ENCODE results near the gene H2BK1.

H2BK1 gene

GRCh38 chr7:151247611-151248345, 37.5 kb upstream of the H2BK1 start:
- Histone ChIP-seq H3K4me3 (peak overlapping the region; percentile 55 to 72 (median 61)), H3K27ac (peak overlapping the region in 5 of 11 experiments; percentile 14 to 71 (median 54); a peak in 3 of 22 replicates), H3K4me2 (peak overlapping the region; percentile 93 to 100 (median 99)), H3K36me3 (no peaks in the 10 kb centered on the region), H4K20me1 (peaks cover 8 to 83% (median 72%) of the 10 kb centered on the region in 11 experiments; a peak in 19 of 22 replicates), H3K9ac (peak overlapping the region; percentile 51 to 75 (median 68); a peak in 21 of 22 replicates), H3K9me3 (replicated peaks in 1 of 11) (no peaks in the 10 kb centered on the region), H3K27me3 (peaks cover 87 to 93% (median 92%) of the 10 kb centered on the region in 11 experiments), H3K4me1 (peaks cover 53 to 80% (median 71%) of the 10 kb centered on the region in 10 experiments)
- no peak for TF ChIP-seq Cebpa-rat (IDR thresholded peaks at IDR 0.05)

DNA sequence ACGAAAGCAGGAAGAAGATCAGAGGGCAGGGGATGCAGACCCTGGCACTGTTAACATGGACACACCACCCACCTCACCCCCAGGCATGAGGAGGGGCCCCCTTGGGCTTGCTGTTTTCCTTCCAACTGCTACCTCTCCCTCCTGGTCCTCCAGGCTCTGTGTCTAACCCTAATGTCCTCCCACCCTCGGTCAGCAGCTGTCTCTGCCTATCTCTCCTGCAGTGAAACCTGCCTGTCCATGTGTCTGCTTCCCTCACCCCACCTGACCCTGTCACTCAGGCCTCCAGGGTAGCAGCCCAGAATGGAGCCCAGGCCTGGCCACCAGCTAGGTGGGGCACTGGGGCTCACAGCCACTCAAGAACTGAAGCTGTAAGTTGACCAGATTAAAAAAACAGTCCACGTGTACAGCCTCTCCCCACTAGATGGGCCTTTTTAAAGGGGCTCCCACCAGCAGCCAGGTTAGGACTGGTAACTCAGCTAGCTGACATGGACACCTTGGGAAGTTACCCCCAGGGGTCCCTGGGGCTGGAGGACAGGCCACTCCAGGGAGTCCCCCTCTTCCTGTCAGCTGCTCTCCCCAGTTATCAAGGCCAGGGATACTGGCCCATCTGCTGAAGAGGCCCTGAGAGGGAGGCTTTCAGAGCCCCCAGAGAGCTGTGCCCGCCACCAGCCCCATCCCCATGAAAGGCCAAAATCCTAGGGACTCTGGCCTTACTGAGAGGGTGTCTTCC, 36.7 kb upstream of the H2BK1 start:
- no peak overlapping the region for H3K27ac ChIP-seq
- H3K36me3 ChIP-seq: no peaks in the 10 kb centered on the region
- H3K27me3 ChIP-seq: peaks cover 79 to 85% (median 85%) of the 10 kb centered on the region in 11 experiments
- no peak overlapping the region for H3K9ac ChIP-seq
- peaks cover 8 to 83% (median 68%) of the 10 kb centered on the region in 11 experiments; a peak in 20 of 22 replicates for H4K20me1 ChIP-seq
- H3K4me3 ChIP-seq: peak overlapping the region in 2 of 10 experiments; percentile 60 to 72; a peak in 2 of 20 replicates
- H3K4me1 ChIP-seq: peaks cover 56 to 83% (median 72%) of the 10 kb centered on the region in 10 experiments
- no peaks in the 10 kb centered on the region for H3K9me3 ChIP-seq (replicated peaks in 1 of 11)
- no peak for TF ChIP-seq Cebpa-rat (IDR thresholded peaks at IDR 0.05)
- peak overlapping the region; percentile 93 to 100 (median 99); a peak in 17 of 22 replicates for H3K4me2 ChIP-seq

- no peak overlapping the region for H3K27ac ChIP-seq
- peak overlapping the region in 8 of 11 experiments; percentile 84 to 97 (median 92); a peak in 8 of 22 replicates for H3K4me2 ChIP-seq
- peaks cover 49 to 75% (median 67%) of the 10 kb centered on the region in 10 experiments for H3K4me1 ChIP-seq
- TF ChIP-seq Cebpa-rat (IDR thresholded peaks at IDR 0.05): no peak
- H3K27me3 ChIP-seq: peaks cover 72 to 78% (median 77%) of the 10 kb centered on the region in 11 experiments
- no peaks in the 10 kb centered on the region for H3K9me3 ChIP-seq (replicated peaks in 1 of 11)
- 0 out of 22 replicates have a peak, but pooled peaks cover 0 to 4% (median 0%) of the 10 kb centered on the region in 11 experiments for H3K36me3 ChIP-seq
- no peak overlapping the region for H3K4me3 ChIP-seq
- H3K9ac ChIP-seq: no peak overlapping the region
- peaks cover 10 to 84% (median 66%) of the 10 kb centered on the region in 11 experiments; a peak in 20 of 22 replicates for H4K20me1 ChIP-seq
Observed at GRCh38 chr7:151246102-151246850, 36.0 kb upstream of the H2BK1 start.

DNA sequence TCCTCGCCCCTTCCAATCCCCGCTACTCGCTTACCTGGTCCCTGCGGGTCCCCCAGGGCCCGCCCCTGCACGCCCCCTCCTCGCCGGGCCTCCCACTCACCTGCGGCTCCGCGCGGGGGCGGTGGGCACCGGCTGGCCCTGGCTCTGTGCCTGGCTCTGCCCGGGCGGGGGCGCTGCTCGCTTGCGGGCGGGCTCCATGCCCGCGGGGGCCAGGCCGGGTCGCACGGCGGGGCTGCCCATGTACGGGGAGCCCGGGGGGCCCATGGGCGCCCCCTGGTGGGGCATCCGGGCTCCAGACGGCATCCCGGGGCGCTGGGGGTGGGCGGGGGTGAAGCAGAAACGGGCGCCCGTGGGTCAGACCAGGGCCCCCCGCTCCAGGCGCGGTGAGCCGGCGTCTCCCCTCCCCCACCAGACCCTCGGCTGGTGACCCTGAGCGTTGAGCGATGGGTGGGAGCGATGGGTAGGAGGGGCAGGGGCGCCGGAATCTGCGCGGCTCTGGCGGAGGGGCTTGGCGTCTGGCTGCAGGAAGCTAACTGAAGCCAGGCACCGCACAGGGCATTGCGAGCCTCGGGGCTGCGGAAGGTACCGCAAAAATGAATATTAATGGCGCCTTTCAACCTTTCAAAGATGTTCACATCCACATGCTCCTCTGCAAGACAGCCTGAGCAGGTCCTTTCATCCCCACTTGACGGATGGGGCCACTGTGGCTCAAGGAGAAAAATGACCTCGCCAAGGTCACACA, 35.2 kb upstream of the H2BK1 start:
- Histone ChIP-seq H3K9ac (peak overlapping the region in 8 of 11 experiments; percentile 30 to 61 (median 42); a peak in 12 of 22 replicates), H3K9me3 (replicated peaks in 1 of 11) (no peaks in the 10 kb centered on the region), H3K4me2 (peak overlapping the region; percentile 84 to 97 (median 93)), H3K27ac (no peak overlapping the region), H3K36me3 (0 out of 22 replicates have a peak, but pooled peaks cover 0 to 10% (median 0%) of the 10 kb centered on the region in 11 experiments), H3K4me3 (peak overlapping the region; percentile 44 to 63 (median 53)), H3K27me3 (peaks cover 64 to 70% (median 70%) of the 10 kb centered on the region in 11 experiments), H4K20me1 (peaks cover 12 to 84% (median 60%) of the 10 kb centered on the region in 11 experiments; a peak in 20 of 22 replicates), H3K4me1 (peaks cover 48 to 71% (median 64%) of the 10 kb centered on the region in 10 experiments)
- TF ChIP-seq Cebpa-rat (IDR thresholded peaks at IDR 0.05): no peak

- peaks cover 58 to 64% (median 63%) of the 10 kb centered on the region in 11 experiments for H3K27me3 ChIP-seq
- peak overlapping the region; percentile 44 to 63 (median 53) for H3K4me3 ChIP-seq
- no peak for TF ChIP-seq Cebpa-rat (IDR thresholded peaks at IDR 0.05)
- peaks cover 12 to 84% (median 58%) of the 10 kb centered on the region in 11 experiments; a peak in 20 of 22 replicates for H4K20me1 ChIP-seq
- no peak overlapping the region for H3K27ac ChIP-seq
- H3K4me2 ChIP-seq: peak overlapping the region; percentile 84 to 97 (median 93)
- H3K9ac ChIP-seq: peak overlapping the region in 8 of 11 experiments; percentile 30 to 61 (median 42); a peak in 12 of 22 replicates
- peaks cover 0 to 10% (median 0%) of the 10 kb centered on the region in 11 experiments; a peak in 2 of 22 replicates for H3K36me3 ChIP-seq
- H3K9me3 ChIP-seq (replicated peaks in 1 of 11): no peaks in the 10 kb centered on the region
- H3K4me1 ChIP-seq: peaks cover 48 to 68% (median 60%) of the 10 kb centered on the region in 10 experiments
Observed at GRCh38 chr7:151244841-151245346, 34.6 kb upstream of the H2BK1 start.

DNA sequence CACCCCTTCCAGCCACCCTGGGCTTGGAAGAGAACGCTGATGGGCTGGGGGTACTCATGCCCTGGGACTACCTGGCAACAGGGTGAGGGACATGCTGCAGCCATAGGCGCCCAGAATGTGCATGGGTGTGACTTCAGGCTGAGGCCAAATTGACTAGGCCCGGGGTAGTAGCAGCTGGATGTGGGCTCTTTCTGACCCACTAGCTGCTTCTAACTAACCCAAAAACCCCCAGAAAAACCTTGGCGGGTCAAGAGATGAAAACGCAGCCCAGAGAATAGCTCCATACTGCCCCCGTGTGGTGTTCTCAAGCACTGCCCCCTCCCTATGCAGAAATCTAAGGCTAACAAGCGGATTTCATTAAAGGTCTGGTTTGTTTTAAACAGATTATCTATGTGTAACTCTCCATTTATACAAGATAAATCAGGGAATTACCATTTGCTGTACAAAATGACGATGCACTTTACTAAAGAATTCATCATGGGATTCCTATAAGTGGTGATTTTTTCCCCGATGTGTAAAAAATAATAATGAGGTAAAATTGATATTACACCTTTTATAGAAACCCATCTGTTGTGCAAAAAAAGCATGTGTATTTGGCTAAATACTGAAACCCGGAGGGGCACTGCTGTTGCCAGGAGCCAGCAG, 34.0 kb upstream of the H2BK1 start:
- Histone ChIP-seq H3K4me3 (peak overlapping the region in 5 of 10 experiments; percentile 48 to 63 (median 53); a peak in 5 of 20 replicates), H3K4me1 (peaks cover 45 to 62% (median 55%) of the 10 kb centered on the region in 10 experiments), H3K36me3 (peaks cover 0 to 12% (median 3%) of the 10 kb centered on the region in 11 experiments; a peak in 11 of 22 replicates), H3K4me2 (peak overlapping the region; percentile 84 to 97 (median 93)), H3K27ac (no peak overlapping the region), H3K9me3 (replicated peaks in 1 of 11) (no peaks in the 10 kb centered on the region), H4K20me1 (peaks cover 17 to 89% (median 60%) of the 10 kb centered on the region in 11 experiments; a peak in 20 of 22 replicates), H3K9ac (peak overlapping the region in 1 of 11 experiments; percentile 39; a peak in 1 of 22 replicates), H3K27me3 (peaks cover 54 to 58% (median 58%) of the 10 kb centered on the region in 11 experiments)
- no peak for TF ChIP-seq Cebpa-rat (IDR thresholded peaks at IDR 0.05)
